Activated naive CD8-positive, alpha-beta T cell treated with anti-CD3 and anti-CD28 coated beads, Interleukin-2, amount 50 U/mL, for 16 hours (primary cell): ENCODE measurements around the gene ARHGEF10L.

Experiments used
- DNase-seq: peaks from one replicate; pipeline ENCODE4 v3.0.0-alpha.2; 2020; ENCODE audit warnings: low read depth, low spot score

Gene ARHGEF10L

GRCh38 chr1:17632106-17632505 is 92.6 kb downstream of the ARHGEF10L start:
- DNase-seq, result no peak

- DNase-seq, result no peak
These were observed 93.2 kb downstream of the ARHGEF10L start for GRCh38 chr1:17632541-17633184.

- no peak for DNase-seq
These were observed 94.2 kb downstream of the ARHGEF10L start for GRCh38 chr1:17633654-17634053.

- no peak for DNase-seq
These were observed 95.8 kb downstream of the ARHGEF10L start for GRCh38 chr1:17635276-17635675.

- no peak for DNase-seq
These were observed 96.3 kb downstream of the ARHGEF10L start for GRCh38 chr1:17635811-17636210.

- DNase-seq, result no peak
These were observed 97.1 kb downstream of the ARHGEF10L start for GRCh38 chr1:17636612-17637011.

- DNase-seq, result no peak
These were observed 97.6 kb downstream of the ARHGEF10L start for GRCh38 chr1:17637055-17637454.

- no peak for DNase-seq
These were observed 100.3 kb downstream of the ARHGEF10L start for GRCh38 chr1:17639703-17640340.

- DNase-seq, result no peak
These were observed 100.9 kb downstream of the ARHGEF10L start for GRCh38 chr1:17640393-17640792.

- no peak for DNase-seq
These were observed 101.5 kb downstream of the ARHGEF10L start for GRCh38 chr1:17640975-17641374.

GRCh38 chr1:17642169-17642568 is 102.7 kb downstream of the ARHGEF10L start:
- DNase-seq, result no peak

- no peak for DNase-seq
These were observed 103.4 kb downstream of the ARHGEF10L start for GRCh38 chr1:17642943-17643342.

- no peak for DNase-seq
These were observed 104.6 kb downstream of the ARHGEF10L start for GRCh38 chr1:17643861-17644703.

GRCh38 chr1:17645068-17645911 is 105.8 kb downstream of the ARHGEF10L start:
- DNase-seq, result no peak

GRCh38 chr1:17646444-17647280 is 107.2 kb downstream of the ARHGEF10L start:
- DNase-seq, result no peak

- no peak for DNase-seq
These were observed 109.1 kb downstream of the ARHGEF10L start for GRCh38 chr1:17648457-17649145.

GRCh38 chr1:17649371-17650106 is 110.0 kb downstream of the ARHGEF10L start:
- no peak for DNase-seq

- no peak for DNase-seq
These were observed 113.8 kb downstream of the ARHGEF10L start for GRCh38 chr1:17653276-17653675.

GRCh38 chr1:17653728-17654351 is 114.3 kb downstream of the ARHGEF10L start:
- DNase-seq, result no peak
